GM12892 (cell line): ENCODE measurements around the gene L1TD1.

ENCODE experiments used
- POLR2A ChIP-seq: IDR thresholded peaks from 2 replicates; pipeline ENCODE4 v1.6.1; 2011; ENCODE audit warnings: low read depth, low read length, control low read depth
- POLR2AphosphoS5 ChIP-seq: IDR thresholded peaks from 2 replicates; pipeline ENCODE4 v1.6.1; 2011; ENCODE audit warnings: low read depth, low read length, control low read depth
- TAF1 ChIP-seq: IDR thresholded peaks from 2 replicates; pipeline ENCODE4 v1.6.1; 2011; ENCODE audit warnings: low read depth, mild to moderate bottlenecking, control low read depth, low read length, borderline replicate concordance

DNA sequence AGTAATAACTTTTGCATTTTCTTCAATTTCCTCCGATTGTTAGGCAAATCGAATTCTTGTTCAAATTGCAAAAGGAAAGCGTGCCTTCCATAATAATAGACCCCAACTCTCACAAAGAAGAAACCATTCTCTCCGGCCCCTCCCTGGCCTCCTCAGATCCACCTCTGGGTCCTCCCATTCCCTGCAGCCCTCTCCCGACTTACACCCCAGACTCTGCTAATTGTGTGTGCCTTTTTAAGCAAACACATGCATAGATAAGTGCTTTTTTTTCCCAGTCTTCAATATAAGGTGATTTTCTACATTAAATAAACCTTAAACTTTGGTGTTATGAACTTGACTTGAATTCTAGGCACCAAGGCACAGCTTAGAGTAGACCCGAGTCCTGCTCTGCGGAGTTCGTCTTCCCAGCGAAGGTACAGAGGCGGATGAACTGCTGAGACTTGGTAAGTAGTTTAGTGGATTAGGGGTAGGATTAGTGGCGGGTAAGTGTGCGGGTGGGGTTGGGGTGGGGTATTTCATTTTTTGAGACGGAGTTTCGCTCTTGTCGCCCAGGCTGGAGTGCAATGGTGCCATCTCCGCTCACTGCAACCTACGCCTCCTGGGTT lies 1.5 kb downstream of the L1TD1 start:
- TF ChIP-seq POLR2A (no peak), POLR2AphosphoS5 (no peak), TAF1 (no peak)
